A673 (cell line): ENCODE data around the gene MAP3K5. TPM values are rescaled to one million over a fixed set of nuclear protein-coding genes. Genes with fewer than 3 reads are reported as not detected.

Experiments used
- BruUV-seq: library from RNA; stranded (reverse); fragments of 400-500 nt; replicated peaks from 2 replicates; lab custom pipeline; 2021; lab: Mats Ljungman, UMichigan
- CTCF ChIA-PET: fragments of 300-600 bp; sonication (Branson Sonifier 250); formaldehyde crosslinking; loops from one replicate; lab custom pipeline; 2022; ENCODE audit warnings: antibody characterized with exemption; lab: Charles Lee
- POLR2A ChIA-PET: fragments of 300-600 bp; sonication (Branson Sonifier 250); formaldehyde crosslinking; loops from one replicate; lab custom pipeline; 2022; ENCODE audit warnings: antibody characterized with exemption; ENCODE audit not compliant: low non-redundant PET; lab: Charles Lee
- DNase-seq: peaks from one replicate; pipeline ENCODE4 v3.0.0-alpha.2; 2015; ENCODE audit warnings: low spot score
- H3K27ac ChIP-seq: fragments of 200-600 bp; sonication (generic); 2 replicates; pipeline ENCODE4 v1.5.1; 2016; ENCODE audit warnings: mixed run types, low read depth, mild to moderate bottlenecking, mixed read lengths, antibody characterized with exemption, low read length; ENCODE audit not compliant: poor library complexity, severe bottlenecking
- H3K27me3 ChIP-seq: fragments of 200-600 bp; sonication (generic); replicated peaks from 2 replicates; pipeline ENCODE4 v1.6.1; 2017; ENCODE audit warnings: mixed run types, low read depth, mild to moderate bottlenecking, mixed read lengths, antibody characterized with exemption, low read length; ENCODE audit not compliant: insufficient read depth, poor library complexity
- H3K36me3 ChIP-seq: fragments of 200-600 bp; sonication (generic); 2 replicates; pipeline ENCODE4 v1.6.1; 2016; ENCODE audit warnings: mixed run types, mild to moderate bottlenecking, mixed read lengths, antibody characterized with exemption, low read length; ENCODE audit not compliant: insufficient read depth, poor library complexity, severe bottlenecking
- H3K4me1 ChIP-seq: fragments of 200-600 bp; sonication (generic); 2 replicates; pipeline ENCODE4 v1.6.1; 2017; ENCODE audit warnings: mixed run types, mild to moderate bottlenecking, mixed read lengths, antibody characterized with exemption, low read length; ENCODE audit not compliant: insufficient read depth, poor library complexity, severe bottlenecking
- H3K4me3 ChIP-seq: fragments of 200-600 bp; sonication (generic); 2 replicates; pipeline ENCODE4 v1.5.1; 2016; ENCODE audit warnings: low read depth, mixed run types, mild to moderate bottlenecking, mixed read lengths, low read length; ENCODE audit not compliant: poor library complexity, severe bottlenecking
- H3K9me3 ChIP-seq: fragments of 200-600 bp; sonication (generic); 2 replicates; pipeline ENCODE4 v1.6.1; 2016; ENCODE audit warnings: mixed run types, low read depth, mild to moderate bottlenecking, mixed read lengths, antibody characterized with exemption, low read length; ENCODE audit not compliant: poor library complexity, severe bottlenecking
- EZH2 ChIP-seq: fragments of 200-600 bp; sonication (generic); IDR thresholded peaks from 2 replicates; pipeline ENCODE4 v1.6.1; 2017; ENCODE audit warnings: borderline replicate concordance, low read depth, mild to moderate bottlenecking, mixed read lengths, antibody characterized with exemption, low read length; ENCODE audit not compliant: poor library complexity, severe bottlenecking
- intact Hi-C: fragments of 100-400 bp; cut with micrococcal nuclease; formaldehyde crosslinking; loops from one replicate; pipeline ENCODE4 v1.10.0; 2022; ENCODE audit not compliant: unreplicated experiment
- total RNA-seq: library from RNA; stranded (reverse); gene quantifications from 2 replicates; pipeline ENCODE4 v1.2.3, GENCODE V29; 2021
- TF ChIP-seq, protein P1 (sequence below): fragments of 300-800, 200-600 bp; sonication (generic); conservative IDR thresholded peaks from 2 replicates; pipeline ENCODE4 v1.5.1; 2017; ENCODE audit warnings: low read depth, mild to moderate bottlenecking, antibody characterized with exemption, low read length, moderate library complexity, mixed read lengths

The MAP3K5 gene
- total RNA-seq, 1 experiment from 2014 or later: 5.4 TPM

DNA sequence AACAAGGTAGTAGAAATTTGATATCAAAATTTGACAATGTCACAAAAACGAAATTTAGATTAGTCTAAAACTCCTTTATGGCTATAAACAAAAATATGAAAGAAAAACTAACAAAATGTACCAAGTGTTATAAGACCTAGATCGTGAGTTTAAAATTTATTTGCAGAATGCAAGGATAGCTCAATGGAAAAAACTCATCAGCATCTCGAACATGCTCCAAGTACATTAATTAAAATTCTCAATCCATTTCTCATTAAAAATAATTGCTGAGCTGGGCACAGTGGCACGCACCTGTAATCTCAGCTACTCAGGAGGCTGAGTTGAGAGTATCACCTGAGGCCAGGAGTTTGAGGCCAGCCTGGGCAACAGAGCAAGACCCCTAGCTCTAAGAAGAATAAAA, 70.8 kb downstream of the MAP3K5 start:
- TF ChIP-seq, protein P1, sequence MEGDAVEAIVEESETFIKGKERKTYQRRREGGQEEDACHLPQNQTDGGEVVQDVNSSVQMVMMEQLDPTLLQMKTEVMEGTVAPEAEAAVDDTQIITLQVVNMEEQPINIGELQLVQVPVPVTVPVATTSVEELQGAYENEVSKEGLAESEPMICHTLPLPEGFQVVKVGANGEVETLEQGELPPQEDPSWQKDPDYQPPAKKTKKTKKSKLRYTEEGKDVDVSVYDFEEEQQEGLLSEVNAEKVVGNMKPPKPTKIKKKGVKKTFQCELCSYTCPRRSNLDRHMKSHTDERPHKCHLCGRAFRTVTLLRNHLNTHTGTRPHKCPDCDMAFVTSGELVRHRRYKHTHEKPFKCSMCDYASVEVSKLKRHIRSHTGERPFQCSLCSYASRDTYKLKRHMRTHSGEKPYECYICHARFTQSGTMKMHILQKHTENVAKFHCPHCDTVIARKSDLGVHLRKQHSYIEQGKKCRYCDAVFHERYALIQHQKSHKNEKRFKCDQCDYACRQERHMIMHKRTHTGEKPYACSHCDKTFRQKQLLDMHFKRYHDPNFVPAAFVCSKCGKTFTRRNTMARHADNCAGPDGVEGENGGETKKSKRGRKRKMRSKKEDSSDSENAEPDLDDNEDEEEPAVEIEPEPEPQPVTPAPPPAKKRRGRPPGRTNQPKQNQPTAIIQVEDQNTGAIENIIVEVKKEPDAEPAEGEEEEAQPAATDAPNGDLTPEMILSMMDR: no peak
- TF ChIP-seq EZH2: no peak

DNA sequence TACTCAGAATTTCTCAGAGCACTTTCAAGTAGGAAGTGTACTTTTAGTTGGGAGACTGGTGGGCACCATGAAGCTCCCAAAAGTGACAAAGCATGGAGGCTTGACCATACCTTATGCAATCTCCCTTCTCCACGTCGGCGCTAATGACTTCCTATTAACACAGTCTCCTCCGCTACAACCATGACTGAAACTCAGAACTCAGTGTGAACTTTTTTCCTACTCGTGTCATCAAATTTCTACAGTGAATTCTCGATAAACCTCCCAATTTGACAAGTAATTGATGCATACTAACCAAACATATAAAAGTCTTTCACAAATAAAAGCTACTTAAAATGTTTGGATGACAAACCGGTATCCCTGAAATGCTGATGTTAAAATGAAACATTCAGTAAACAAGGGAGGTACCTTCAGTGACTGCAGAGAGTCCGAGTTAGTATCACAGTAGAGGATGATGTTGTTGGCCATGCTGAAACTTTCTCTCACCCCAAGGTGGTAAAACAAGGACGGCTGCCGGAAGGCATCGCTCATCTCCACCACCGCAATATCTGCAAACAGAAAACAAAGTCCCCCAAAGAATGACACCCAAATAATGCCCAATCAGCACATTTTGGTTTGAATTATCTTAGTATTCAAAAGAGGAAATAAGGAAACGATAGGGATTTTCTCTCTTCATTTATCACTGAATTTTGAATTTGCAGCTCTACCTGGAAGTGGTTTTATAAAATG, 72.1 kb downstream of the MAP3K5 start:
- CTCF ChIA-PET: no interaction called here
- H3K27me3 ChIP-seq: no peaks in the 10 kb centered on the region
- TF ChIP-seq, protein P1: no peak
- TF ChIP-seq EZH2: no peak

More for the DNA sequence above, 70.8 kb downstream of the MAP3K5 start:
- Histone ChIP-seq H3K4me3 (no peak overlapping the region), H3K27me3 (no peaks in the 10 kb centered on the region), H3K27ac (no peak overlapping the region), H3K4me1 (no peaks in the 10 kb centered on the region), H3K9me3 (peaks cover 4% of the 10 kb centered on the region), H3K36me3 (no peaks in the 10 kb centered on the region)
- POLR2A ChIA-PET: no interaction called here
- no TSS peak for BruUV-seq
- CTCF ChIA-PET: interaction anchor here (0.6 kb wide), 1 partner anchor 20 kb away, joined by 4 read pairs; no protein-coding TSS in a partner anchor
- DNase-seq: no peak
- intact Hi-C loops: no loop called here

DNA sequence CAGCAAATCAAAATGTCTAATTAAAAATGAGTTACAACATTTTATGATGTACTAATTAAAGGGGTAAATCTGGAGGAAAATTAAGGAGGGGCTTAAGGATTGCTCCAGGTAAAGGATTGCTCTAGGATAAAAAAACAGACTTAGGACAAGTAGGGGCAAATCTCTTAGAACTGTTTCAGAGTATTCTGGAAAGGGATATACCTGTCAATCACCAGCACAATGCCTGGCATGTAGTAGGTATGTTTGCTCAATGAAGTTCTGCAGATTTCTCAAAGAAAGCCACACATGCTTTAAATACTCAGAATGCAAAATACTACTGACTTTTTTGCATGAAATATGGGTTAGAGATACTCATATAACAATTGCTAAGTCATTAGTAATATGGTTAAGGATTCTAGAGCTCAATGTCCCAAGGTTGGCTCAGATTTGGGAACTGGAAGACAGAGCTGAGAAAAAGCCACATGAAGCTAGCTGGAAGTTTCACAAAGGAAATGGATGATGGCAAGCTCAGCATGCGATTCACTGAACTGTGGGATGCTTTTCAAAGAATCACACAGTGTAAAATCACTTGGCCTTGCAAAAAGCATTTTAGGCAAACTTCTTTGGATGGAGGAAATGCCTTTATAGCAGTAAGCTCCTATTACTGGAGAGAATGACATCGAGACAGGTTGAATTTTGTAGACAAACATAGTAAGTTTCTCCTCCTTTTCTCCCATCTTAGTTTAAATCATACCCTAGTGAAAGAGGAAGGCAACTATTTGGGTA, 72.8 kb downstream of the MAP3K5 start:
- no peaks in the 10 kb centered on the region for H3K36me3 ChIP-seq
- DNase-seq: peak; percentile 71
- H3K9me3 ChIP-seq: peaks cover 4% of the 10 kb centered on the region
- TF ChIP-seq EZH2: no peak
- TF ChIP-seq, protein P1: no peak
- intact Hi-C loops: no loop called here
- H3K4me1 ChIP-seq: no peaks in the 10 kb centered on the region
- ChIA-PET POLR2A (no interaction called here), CTCF (no interaction called here)
- no TSS peak for BruUV-seq
- H3K27ac ChIP-seq: peak overlapping the region; percentile 28
- H3K27me3 ChIP-seq: no peaks in the 10 kb centered on the region
- H3K4me3 ChIP-seq: no peak overlapping the region

More for the DNA sequence above, 72.1 kb downstream of the MAP3K5 start:
- Histone ChIP-seq H3K9me3 (peaks cover 4% of the 10 kb centered on the region), H3K4me1 (no peaks in the 10 kb centered on the region), H3K4me3 (no peak overlapping the region), H3K36me3 (no peaks in the 10 kb centered on the region), H3K27ac (peak overlapping the region; percentile 28)
- intact Hi-C loops: no loop called here
- peak; percentile 28 for DNase-seq
- POLR2A ChIA-PET: no interaction called here
- BruUV-seq: no TSS peak
